ENCODE data around the gene TMEM62. TPM values are rescaled to one million over a fixed set of nuclear protein-coding genes. Genes with fewer than 3 reads are reported as not detected.

TMEM62 gene
- total and polyA plus RNA-seq, 2 experiments from 2014 or later = 6.5 to 11.2 TPM

DNA sequence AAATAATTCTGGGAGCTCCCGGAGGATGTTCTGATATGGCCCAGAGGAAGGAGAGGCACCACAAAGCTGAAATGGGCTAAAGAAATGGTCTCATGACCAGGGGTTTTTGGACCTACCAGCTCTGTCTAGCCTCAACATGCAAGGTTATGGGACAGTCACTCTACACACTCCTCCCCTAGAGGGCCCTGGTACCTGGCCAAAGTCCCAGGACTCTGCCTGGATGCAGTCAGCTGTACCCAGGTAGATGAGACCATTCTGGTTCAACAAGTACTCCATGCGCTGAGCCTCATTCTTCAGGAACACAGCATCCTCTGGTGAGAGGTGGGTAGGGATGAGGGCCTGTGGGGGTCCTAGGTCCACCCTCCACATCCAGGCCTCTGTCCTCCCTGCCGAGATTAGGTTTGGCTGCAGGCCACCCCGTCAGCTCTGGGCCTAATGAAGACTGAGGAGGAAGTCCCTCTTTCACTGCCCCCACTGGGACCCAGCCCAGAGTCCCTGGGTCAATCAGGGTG, 77.9 kb downstream of the TMEM62 start:
- no peak for DNase-seq
- H3K4me1 ChIP-seq (ENCODE audit: insufficient read depth) = no peaks in the 10 kb centered on the region
- in situ Hi-C loops (cut with MboI) = no loop called here
- H3K4me3 ChIP-seq = no peak overlapping the region
- H3K27me3 ChIP-seq (replicated peaks; ENCODE audit: insufficient read depth) = peaks cover 32% of the 10 kb centered on the region
- no peaks in the 10 kb centered on the region for H3K9me3 ChIP-seq (ENCODE audit: low read depth)
- TF ChIP-seq EZH2 (IDR thresholded peaks at IDR 0.05; ENCODE audit: insufficient read depth, poor library complexity, severe bottlenecking) (no peak), EZH2phosphoT487 (IDR thresholded peaks at IDR 0.05; ENCODE audit: insufficient read depth, low read depth) (no peak)
- no peak overlapping the region for H3K4me2 ChIP-seq (ENCODE audit: unreplicated experiment)
- no peak overlapping the region for H3K9ac ChIP-seq
- no peaks in the 10 kb centered on the region for H3K79me2 ChIP-seq (ENCODE audit: insufficient read depth)
- WGBS, 2 experiments (ENCODE audit: low coverage in 1 of 2, low lambda C conversion rate in 2 of 2, missing lambda C conversion rate in 2 of 2) = 61 to 69% methylated on average over 4 of the region's 4 CpGs
- H3F3A ChIP-seq (ENCODE audit: insufficient read depth) = no peaks in the 10 kb centered on the region
- H3K36me3 ChIP-seq (ENCODE audit: low read depth) = no peaks in the 10 kb centered on the region
- H3K9me2 ChIP-seq (ENCODE audit: insufficient read depth) = no peaks in the 10 kb centered on the region
- H4K20me1 ChIP-seq (ENCODE audit: insufficient read depth) = no peaks in the 10 kb centered on the region
- no peak overlapping the region for H3K27ac ChIP-seq
- no peak overlapping the region for H2AFZ ChIP-seq

DNA sequence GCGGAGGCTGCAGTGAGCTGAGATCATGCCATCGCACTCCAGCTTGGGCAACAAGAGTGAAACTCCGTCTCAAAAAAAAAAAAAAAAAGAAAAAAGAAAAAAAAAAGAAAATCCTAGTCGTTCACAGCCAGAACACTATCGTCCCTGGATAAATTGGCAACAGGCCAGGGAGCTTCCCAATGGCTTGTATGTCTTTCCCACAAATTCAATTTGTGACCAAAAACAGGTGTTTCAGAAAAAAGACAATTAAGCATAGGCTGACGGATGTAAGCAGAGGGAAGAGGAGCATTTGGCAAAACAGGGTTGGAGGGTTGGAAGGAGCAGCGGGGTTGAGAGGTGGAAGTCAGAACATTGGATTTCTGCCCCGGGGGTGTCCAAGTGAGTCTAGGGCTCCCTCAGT, 78.9 kb downstream of the TMEM62 start:
- Histone ChIP-seq H2AFZ (no peak overlapping the region), H4K20me1 (ENCODE audit: insufficient read depth) (no peaks in the 10 kb centered on the region), H3K36me3 (ENCODE audit: low read depth) (no peaks in the 10 kb centered on the region), H3K4me1 (ENCODE audit: insufficient read depth) (no peaks in the 10 kb centered on the region), H3K4me2 (ENCODE audit: unreplicated experiment) (no peak overlapping the region), H3K9me3 (ENCODE audit: low read depth) (no peaks in the 10 kb centered on the region), H3K79me2 (ENCODE audit: insufficient read depth) (no peaks in the 10 kb centered on the region), H3K9ac (no peak overlapping the region), H3K4me3 (no peak overlapping the region), H3K27ac (no peak overlapping the region), H3K27me3 (replicated peaks; ENCODE audit: insufficient read depth) (peaks cover 36% of the 10 kb centered on the region), H3K9me2 (ENCODE audit: insufficient read depth) (no peaks in the 10 kb centered on the region), H3F3A (ENCODE audit: insufficient read depth) (no peaks in the 10 kb centered on the region)
- no peak for DNase-seq
- TF ChIP-seq EZH2 (IDR thresholded peaks at IDR 0.05; ENCODE audit: insufficient read depth, poor library complexity, severe bottlenecking) (no peak), EZH2phosphoT487 (IDR thresholded peaks at IDR 0.05; ENCODE audit: insufficient read depth, low read depth) (no peak)
- 61 to 62% methylated on average over 7 to 8 of the region's 8 CpGs for WGBS, 2 experiments (ENCODE audit: low coverage in 1 of 2, low lambda C conversion rate in 2 of 2, missing lambda C conversion rate in 2 of 2)
- in situ Hi-C loops (cut with MboI) = no loop called here

DNA sequence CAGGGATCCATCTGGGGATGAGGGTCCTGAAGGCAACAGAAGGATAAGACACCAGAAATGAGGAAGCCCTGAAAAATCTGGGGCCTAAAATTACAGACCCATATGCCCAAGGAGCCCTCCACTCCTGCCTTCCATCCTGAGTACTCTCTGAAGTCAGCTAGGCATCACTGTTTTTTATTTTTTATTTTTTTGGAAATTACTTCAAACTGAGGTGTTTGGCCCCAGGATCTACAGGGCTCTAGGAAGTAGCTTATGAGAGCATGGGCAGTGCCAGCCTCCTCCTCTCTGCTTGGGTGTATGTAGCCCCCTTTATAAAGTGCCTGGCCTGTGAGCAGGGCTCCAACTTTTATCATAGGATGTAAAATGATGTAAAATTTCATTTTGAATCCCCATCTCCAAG, 79.6 kb downstream of the TMEM62 start:
- Histone ChIP-seq H3K79me2 (ENCODE audit: insufficient read depth) (no peaks in the 10 kb centered on the region), H3F3A (ENCODE audit: insufficient read depth) (no peaks in the 10 kb centered on the region), H3K36me3 (ENCODE audit: low read depth) (no peaks in the 10 kb centered on the region), H4K20me1 (ENCODE audit: insufficient read depth) (no peaks in the 10 kb centered on the region), H3K4me3 (no peak overlapping the region), H3K4me2 (ENCODE audit: unreplicated experiment) (no peak overlapping the region), H3K27me3 (replicated peaks; ENCODE audit: insufficient read depth) (peaks cover 37% of the 10 kb centered on the region), H3K4me1 (ENCODE audit: insufficient read depth) (no peaks in the 10 kb centered on the region), H3K9me3 (ENCODE audit: low read depth) (no peaks in the 10 kb centered on the region), H3K9me2 (ENCODE audit: insufficient read depth) (no peaks in the 10 kb centered on the region), H3K9ac (no peak overlapping the region), H2AFZ (no peak overlapping the region), H3K27ac (no peak overlapping the region)
- in situ Hi-C loops (cut with MboI) = no loop called here
- TF ChIP-seq EZH2 (IDR thresholded peaks at IDR 0.05; ENCODE audit: insufficient read depth, poor library complexity, severe bottlenecking) (no peak), EZH2phosphoT487 (IDR thresholded peaks at IDR 0.05; ENCODE audit: insufficient read depth, low read depth) (no peak)
- DNase-seq = no peak

DNA sequence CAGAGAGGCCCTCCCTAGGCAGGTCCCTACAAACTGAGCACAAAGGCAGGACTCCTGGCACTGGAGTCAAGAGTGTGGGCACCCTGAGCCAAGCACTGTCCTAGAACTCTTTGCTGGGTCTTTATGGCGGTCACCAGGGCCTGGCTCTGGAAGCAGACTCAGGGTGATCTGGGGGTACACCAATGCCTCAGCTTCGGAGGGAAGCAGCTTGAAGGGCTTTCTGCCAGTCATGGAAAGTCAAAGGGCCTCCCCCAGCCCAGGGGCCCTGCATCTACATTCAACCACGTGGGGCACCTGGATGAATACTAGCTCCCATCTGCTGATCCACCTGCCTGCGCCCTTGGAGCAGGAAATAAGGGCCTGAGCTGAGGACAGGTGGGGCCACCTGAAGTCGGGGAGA, 80.1 kb downstream of the TMEM62 start:
- 40 to 48% methylated on average over 5 of the region's 5 CpGs for WGBS, 2 experiments (ENCODE audit: low coverage in 1 of 2, low lambda C conversion rate in 2 of 2, missing lambda C conversion rate in 2 of 2)
- in situ Hi-C loops (cut with MboI) = no loop called here

DNA sequence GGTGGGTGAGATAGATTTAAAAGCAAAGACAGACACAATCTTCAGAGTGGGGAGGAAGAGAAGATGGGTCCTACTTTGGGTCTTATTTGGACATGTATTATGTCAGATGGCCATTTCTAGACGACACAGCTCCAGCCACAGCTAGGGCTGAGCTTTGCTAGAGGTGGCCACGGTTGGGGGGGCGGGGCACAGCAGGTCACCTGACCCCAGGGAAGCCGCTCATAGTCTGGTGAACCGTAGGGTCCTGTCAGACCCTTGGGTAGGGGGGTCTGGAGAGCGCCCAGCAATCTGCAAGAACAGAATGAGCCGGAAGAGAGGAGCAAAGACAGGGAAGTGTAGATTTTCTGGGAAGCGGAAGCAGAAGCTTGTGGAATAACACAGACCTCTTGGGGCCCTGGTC, 80.8 kb downstream of the TMEM62 start:
- no peak overlapping the region for H3K27ac ChIP-seq
- H3K9me3 ChIP-seq (ENCODE audit: low read depth) = no peaks in the 10 kb centered on the region
- no peak overlapping the region for H3K4me3 ChIP-seq
- no peaks in the 10 kb centered on the region for H3K9me2 ChIP-seq (ENCODE audit: insufficient read depth)
- WGBS, 2 experiments (ENCODE audit: low coverage in 1 of 2, low lambda C conversion rate in 2 of 2, missing lambda C conversion rate in 2 of 2) = 54 to 62% methylated on average over 8 of the region's 8 CpGs
- H3K36me3 ChIP-seq (ENCODE audit: low read depth) = no peaks in the 10 kb centered on the region
- peaks cover 38% of the 10 kb centered on the region for H3K27me3 ChIP-seq (replicated peaks; ENCODE audit: insufficient read depth)
- H4K20me1 ChIP-seq (ENCODE audit: insufficient read depth) = no peaks in the 10 kb centered on the region
- no peak overlapping the region for H3K4me2 ChIP-seq (ENCODE audit: unreplicated experiment)
- in situ Hi-C loops (cut with MboI) = no loop called here
- H3K9ac ChIP-seq = no peak overlapping the region
- no peaks in the 10 kb centered on the region for H3K4me1 ChIP-seq (ENCODE audit: insufficient read depth)
- TF ChIP-seq EZH2phosphoT487 (IDR thresholded peaks at IDR 0.05; ENCODE audit: insufficient read depth, low read depth) = no peak
- no peak for TF ChIP-seq EZH2 (IDR thresholded peaks at IDR 0.05; ENCODE audit: insufficient read depth, poor library complexity, severe bottlenecking)
- no peaks in the 10 kb centered on the region for H3F3A ChIP-seq (ENCODE audit: insufficient read depth)
- no peaks in the 10 kb centered on the region for H3K79me2 ChIP-seq (ENCODE audit: insufficient read depth)
- DNase-seq = no peak
- H2AFZ ChIP-seq = no peak overlapping the region

More for the DNA sequence above, 80.1 kb downstream of the TMEM62 start:
- Histone ChIP-seq H3K79me2 (ENCODE audit: insufficient read depth) (no peaks in the 10 kb centered on the region), H3K9ac (no peak overlapping the region), H3K4me1 (ENCODE audit: insufficient read depth) (no peaks in the 10 kb centered on the region), H3K27ac (no peak overlapping the region), H4K20me1 (ENCODE audit: insufficient read depth) (no peaks in the 10 kb centered on the region), H2AFZ (no peak overlapping the region), H3K27me3 (replicated peaks; ENCODE audit: insufficient read depth) (peaks cover 36% of the 10 kb centered on the region), H3K36me3 (ENCODE audit: low read depth) (no peaks in the 10 kb centered on the region), H3K4me3 (no peak overlapping the region), H3F3A (ENCODE audit: insufficient read depth) (no peaks in the 10 kb centered on the region), H3K9me2 (ENCODE audit: insufficient read depth) (no peaks in the 10 kb centered on the region), H3K9me3 (ENCODE audit: low read depth) (no peaks in the 10 kb centered on the region), H3K4me2 (ENCODE audit: unreplicated experiment) (no peak overlapping the region)
- TF ChIP-seq EZH2 (IDR thresholded peaks at IDR 0.05; ENCODE audit: insufficient read depth, poor library complexity, severe bottlenecking) (no peak), EZH2phosphoT487 (IDR thresholded peaks at IDR 0.05; ENCODE audit: insufficient read depth, low read depth) (no peak)
- DNase-seq = no peak

All from GM23248 (cell line).